ENCODE results near the gene NTF3.

NTF3 gene

GRCh38 chr12:5510251-5510805 lies 78.4 kb downstream of the NTF3 start:
- DNase-seq (ENCODE audit: low read depth, low spot score), result no peak

GRCh38 chr12:5511256-5511643 lies 79.3 kb downstream of the NTF3 start:
- DNase-seq (ENCODE audit: low read depth, low spot score), result no peak

GRCh38 chr12:5511644-5512600 lies 80.0 kb downstream of the NTF3 start:
- DNase-seq (ENCODE audit: low read depth, low spot score), result peak; percentile 42

GRCh38 chr12:5512601-5512970 lies 80.7 kb downstream of the NTF3 start:
- DNase-seq (ENCODE audit: low read depth, low spot score), result no peak

GRCh38 chr12:5513406-5513805 lies 81.5 kb downstream of the NTF3 start:
- no peak for DNase-seq (ENCODE audit: low read depth, low spot score)

GRCh38 chr12:5514016-5514415 lies 82.1 kb downstream of the NTF3 start:
- no peak for DNase-seq (ENCODE audit: low read depth, low spot score)

- no peak for DNase-seq (ENCODE audit: low read depth, low spot score)
Measured at GRCh38 chr12:5514545-5514944, 82.6 kb downstream of the NTF3 start.

GRCh38 chr12:5515458-5515857 lies 83.5 kb downstream of the NTF3 start:
- DNase-seq (ENCODE audit: low read depth, low spot score), result no peak

- no peak for DNase-seq (ENCODE audit: low read depth, low spot score)
Measured at GRCh38 chr12:5516371-5517241, 84.7 kb downstream of the NTF3 start.

- no peak for DNase-seq (ENCODE audit: low read depth, low spot score)
Measured at GRCh38 chr12:5518584-5519365, 86.9 kb downstream of the NTF3 start.

GRCh38 chr12:5520037-5520436 lies 88.1 kb downstream of the NTF3 start:
- DNase-seq (ENCODE audit: low read depth, low spot score), result no peak

- DNase-seq (ENCODE audit: low read depth, low spot score), result no peak
Measured at GRCh38 chr12:5520831-5521230, 88.9 kb downstream of the NTF3 start.

GRCh38 chr12:5521456-5522325 lies 89.8 kb downstream of the NTF3 start:
- no peak for DNase-seq (ENCODE audit: low read depth, low spot score)

GRCh38 chr12:5522432-5523335 lies 90.8 kb downstream of the NTF3 start:
- DNase-seq (ENCODE audit: low read depth, low spot score), result peak; percentile 11

GRCh38 chr12:5523396-5524115 lies 91.6 kb downstream of the NTF3 start:
- DNase-seq (ENCODE audit: low read depth, low spot score), result no peak

- DNase-seq (ENCODE audit: low read depth, low spot score), result no peak
Measured at GRCh38 chr12:5524116-5524768, 92.3 kb downstream of the NTF3 start.

- no peak for DNase-seq (ENCODE audit: low read depth, low spot score)
Measured at GRCh38 chr12:5524769-5525436, 93.0 kb downstream of the NTF3 start.

Measured in astrocyte of the hippocampus (primary cell).